GM18502 (cell line): Measurements from ENCODE around the gene PPFIA2.
"Not testable (repeated sequence)": the region's sequence is repeated elsewhere in the genome, so short reads cannot be mapped to it uniquely, and the experiment has no call there.

ENCODE experiments used
- ATAC-seq: cut with Tn5 transposase; IDR thresholded peaks from one replicate; pipeline ENCODE4 v1.9.1; 2021; ENCODE audit warnings: mild to moderate bottlenecking; ENCODE audit not compliant: unreplicated experiment, poor library complexity

The PPFIA2 gene

GRCh38 chr12:81222846-81223592, 536.1 kb downstream of the PPFIA2 start:
- ATAC-seq: no peak

- no peak for ATAC-seq
Measured at GRCh38 chr12:81221681-81222080, 537.5 kb downstream of the PPFIA2 start.

GRCh38 chr12:81216739-81217138, 542.4 kb downstream of the PPFIA2 start:
- no peak for ATAC-seq

- no peak for ATAC-seq
Measured at GRCh38 chr12:81212996-81213696, 546.0 kb downstream of the PPFIA2 start.

GRCh38 chr12:81211306-81211705, 547.8 kb downstream of the PPFIA2 start:
- ATAC-seq: no peak

- ATAC-seq: not testable (repeated sequence)
Measured at GRCh38 chr12:81209772-81210225, 549.4 kb downstream of the PPFIA2 start.

- ATAC-seq: no peak
Measured at GRCh38 chr12:81209012-81209411, 550.1 kb downstream of the PPFIA2 start.

- no peak for ATAC-seq
Measured at GRCh38 chr12:81208187-81208911, 550.8 kb downstream of the PPFIA2 start.
